Prostate gland (tissue), 2 donors: ENCODE results near the gene ACER3. TPM values are rescaled to one million over a fixed set of nuclear protein-coding genes. Genes with fewer than 3 reads are reported as not detected.
A peak's percentile ranks its signal among the peaks of the same experiment; 100 is the strongest.

Experiments used
- DNase-seq: peaks from one replicate; pipeline ENCODE4 v3.0.0-alpha.2; 2019; ENCODE audit warnings: low spot score
- H3K27ac ChIP-seq, 2 donors: fragments of 200-600 bp; sonication (generic); 2 replicates each; pipeline ENCODE4 v1.5.1; 2017 to 2019
- H3K27me3 ChIP-seq: fragments of 200-600 bp; sonication (generic); replicated peaks from 2 replicates; pipeline ENCODE4 v1.5.1; 2019; ENCODE audit not compliant: insufficient read depth
- H3K36me3 ChIP-seq, 2 donors: fragments of 200-600 bp; sonication (generic); 1 replicate in 1 of 2; 2 replicates in 1 of 2; pipeline versions ENCODE4 v1.5.1 to v1.8.1; 2017 to 2019
- H3K4me1 ChIP-seq: fragments of 200-600 bp; sonication (generic); replicated peaks from 2 replicates; pipeline ENCODE4 v1.5.1; 2019
- H3K4me3 ChIP-seq, 2 donors: fragments of 200-600 bp; sonication (generic); 2 replicates each; pipeline ENCODE4 v1.5.1; 2017 to 2019
- H3K9me3 ChIP-seq: fragments of 200-600 bp; sonication (generic); 2 replicates; pipeline ENCODE4 v1.5.1; 2017
- CTCF ChIP-seq, 4 experiments: fragments of 200-600 bp in 2 of 4; fragments of 450-650 bp in 2 of 4; sonication (generic) in 2 of 4; IDR thresholded peaks; 1 replicate in 3 of 4; 2 replicates in 1 of 4; pipeline ENCODE4 v1.5.1; 2016 to 2019; ENCODE audit warnings: antibody characterized with exemption in 4 of 4, mild to moderate bottlenecking in 2 of 4, moderate library complexity in 2 of 4
- POLR2A ChIP-seq: fragments of 450-650 bp; IDR thresholded peaks from one replicate; pipeline ENCODE4 v1.6.1; 2016; ENCODE audit warnings: antibody characterized with exemption, mild to moderate bottlenecking
- POLR2AphosphoS5 ChIP-seq: sonication (generic); formaldehyde crosslinking; IDR thresholded peaks from one replicate; pipeline ENCODE4 v1.6.1; 2017; ENCODE audit warnings: antibody characterized with exemption
- WGBS: methylation state at CpG from one replicate; pipeline ENCODE4 v1.1.5; 2018; 5-methylcytosine and 5-hydroxymethylcytosine counted together
- intact Hi-C: fragments of 100-400 bp; cut with DNase I; formaldehyde crosslinking; loops from one replicate; pipeline ENCODE4 v1.14.2; 2022
- total RNA-seq, 2 donors: library from RNA; depleted of rRNA; stranded (reverse); fragments of >200 nt; gene quantifications; one replicate each; pipeline ENCODE4 v1.1.0, GENCODE V29; 2016

ACER3 gene
- total RNA-seq, 2 donors from 2014 or later = 11.3 to 11.9 TPM

GRCh38 chr11:76987203-76987602 is 126.5 kb downstream of the ACER3 start:
- Histone ChIP-seq H3K36me3 (no peaks in the 10 kb centered on the region), H3K27ac (no peak overlapping the region), H3K9me3 (no peaks in the 10 kb centered on the region), H3K4me3 (no peak overlapping the region), H3K27me3 (no peaks in the 10 kb centered on the region), H3K4me1 (no peaks in the 10 kb centered on the region)
- 58% methylated on average over 1 of the region's 1 CpG for WGBS
- no peak for DNase-seq
- TF ChIP-seq POLR2AphosphoS5 = no peak
- TF ChIP-seq POLR2A = no peak
- no peak for TF ChIP-seq CTCF (IDR thresholded peaks at IDR 0.05)
- intact Hi-C loops = no loop called here

- WGBS = 95% methylated on average over 1 of the region's 1 CpG
- no peak for DNase-seq
- H3K27me3 ChIP-seq = no peaks in the 10 kb centered on the region
- no peaks in the 10 kb centered on the region for H3K9me3 ChIP-seq
- no peaks in the 10 kb centered on the region for H3K36me3 ChIP-seq
- no peaks in the 10 kb centered on the region for H3K4me1 ChIP-seq
- no peak overlapping the region for H3K27ac ChIP-seq
- intact Hi-C loops = no loop called here
- H3K4me3 ChIP-seq = no peak overlapping the region
- TF ChIP-seq POLR2A (no peak), CTCF (IDR thresholded peaks at IDR 0.05) (no peak), POLR2AphosphoS5 (no peak)
These were observed 129.9 kb downstream of the ACER3 start for GRCh38 chr11:76990628-76991027.

- no peaks in the 10 kb centered on the region for H3K27me3 ChIP-seq
- H3K9me3 ChIP-seq = no peaks in the 10 kb centered on the region
- intact Hi-C loops = no loop called here
- DNase-seq = no peak
- TF ChIP-seq POLR2AphosphoS5 = peak; percentile 13
- TF ChIP-seq POLR2A = no peak
- H3K4me1 ChIP-seq = no peaks in the 10 kb centered on the region
- no peak overlapping the region for H3K4me3 ChIP-seq
- H3K36me3 ChIP-seq = no peaks in the 10 kb centered on the region
- no peak overlapping the region for H3K27ac ChIP-seq
These were observed 134.4 kb downstream of the ACER3 start for GRCh38 chr11:76995081-76995576.

GRCh38 chr11:76997512-76997911 is 136.8 kb downstream of the ACER3 start:
- Histone ChIP-seq H3K36me3 (no peaks in the 10 kb centered on the region), H3K9me3 (no peaks in the 10 kb centered on the region), H3K27me3 (no peaks in the 10 kb centered on the region), H3K4me1 (no peaks in the 10 kb centered on the region), H3K27ac (no peak overlapping the region), H3K4me3 (no peak overlapping the region)
- intact Hi-C loops = no loop called here
- WGBS = 97% methylated on average over 1 of the region's 1 CpG
- no peak for TF ChIP-seq CTCF (IDR thresholded peaks at IDR 0.05)
- TF ChIP-seq POLR2AphosphoS5 = no peak
- TF ChIP-seq POLR2A = no peak
- DNase-seq = no peak

GRCh38 chr11:76999597-76999996 is 138.9 kb downstream of the ACER3 start:
- H3K4me1 ChIP-seq = no peaks in the 10 kb centered on the region
- intact Hi-C loops = no loop called here
- no peaks in the 10 kb centered on the region for H3K27me3 ChIP-seq
- 94% methylated on average over 1 of the region's 1 CpG for WGBS
- DNase-seq = no peak
- no peaks in the 10 kb centered on the region for H3K9me3 ChIP-seq
- H3K36me3 ChIP-seq = no peaks in the 10 kb centered on the region
- no peak overlapping the region for H3K4me3 ChIP-seq
- TF ChIP-seq POLR2AphosphoS5 = no peak
- no peak for TF ChIP-seq CTCF (IDR thresholded peaks at IDR 0.05)
- no peak for TF ChIP-seq POLR2A
- no peak overlapping the region for H3K27ac ChIP-seq
